ENCODE measurements around the gene PHKA1. TPM values are rescaled to one million over a fixed set of nuclear protein-coding genes. Genes with fewer than 3 reads are reported as not detected.
"Not testable (repeated sequence)": the region's sequence is repeated elsewhere in the genome, so short reads cannot be mapped to it uniquely, and the experiment has no call there.

Gene PHKA1
- polyA plus RNA-seq = 1 to 10 TPM; 2.3 to 5.2 (median 2.8) TPM

GRCh38 chrX:72713599-72714477 lies at the start of gene PHKA1:
Gene PHKA1 (minus strand): TSS chrX:72714306. CDS start chrX:72713880, 426 bp downstream.
- not testable (repeated sequence) for H3K27ac ChIP-seq (ENCODE audit: low read depth, low read length)
- 6 to 31% (median 22%) methylated on average over 29 to 80 of the region's 80 CpGs for WGBS, 3 donors

GRCh38 chrX:72760454-72760853 lies 46.3 kb upstream of the PHKA1 start:
- H3K27ac ChIP-seq (ENCODE audit: low read depth, low read length) = not testable (repeated sequence)
- no CpG with 5 or more reads among the region's 9 CpGs for WGBS, 3 donors

- WGBS, 3 donors = no CpG with 5 or more reads among the region's 3 CpGs
- not testable (repeated sequence) for H3K27ac ChIP-seq (ENCODE audit: low read depth, low read length)
Observed at GRCh38 chrX:72748545-72748944, 34.4 kb upstream of the PHKA1 start.

GRCh38 chrX:72745546-72745945 lies 31.4 kb upstream of the PHKA1 start:
- no CpG with 5 or more reads among the region's 7 CpGs for WGBS, 3 donors
- not testable (repeated sequence) for H3K27ac ChIP-seq (ENCODE audit: low read depth, low read length)

GRCh38 chrX:72735561-72735960 lies 21.5 kb upstream of the PHKA1 start:
- 56 to 100% (median 77%) methylated on average over 1 of the region's 1 CpG for WGBS, 3 donors

GRCh38 chrX:72733636-72734035 lies 19.5 kb upstream of the PHKA1 start:
- not testable (repeated sequence) for H3K27ac ChIP-seq (ENCODE audit: low read depth, low read length)
- WGBS, 3 donors = 39 to 63% (median 63%) methylated on average over 8 of the region's 8 CpGs

More at GRCh38 chrX:72735561-72735960, 21.5 kb upstream of the PHKA1 start:
- H3K27ac ChIP-seq (ENCODE audit: low read depth, low read length) = no peak overlapping the region

- WGBS, 3 donors = 84 to 87% (median 86%) methylated on average over 7 of the region's 7 CpGs
- H3K27ac ChIP-seq (ENCODE audit: low read depth, low read length) = no peak overlapping the region
Observed at GRCh38 chrX:72727846-72728245, 13.7 kb upstream of the PHKA1 start.

GRCh38 chrX:72716766-72717165 lies 2.7 kb upstream of the PHKA1 start:
- no peak overlapping the region for H3K27ac ChIP-seq (ENCODE audit: low read depth, low read length)
- WGBS, 3 donors = 49 to 72% (median 71%) methylated on average over 5 of the region's 5 CpGs

- 79 to 88% (median 87%) methylated on average over 12 of the region's 12 CpGs for WGBS, 3 donors
- H3K27ac ChIP-seq (ENCODE audit: low read depth, low read length) = no peak overlapping the region
Observed at GRCh38 chrX:72715546-72715945, 1.4 kb upstream of the PHKA1 start.

- 1 to 34% (median 3%) methylated on average over 10 to 13 of the region's 13 CpGs for WGBS, 3 donors
Observed at GRCh38 chrX:72714478-72714916, 391 bp upstream of the PHKA1 start.

GRCh38 chrX:72713130-72713529 lies 976 bp downstream of the PHKA1 start:
- 31 to 51% (median 51%) methylated on average over 3 of the region's 3 CpGs for WGBS, 3 donors
- H3K27ac ChIP-seq (ENCODE audit: low read depth, low read length) = no peak overlapping the region

More at GRCh38 chrX:72714478-72714916, 391 bp upstream of the PHKA1 start:
- no peak overlapping the region for H3K27ac ChIP-seq (ENCODE audit: low read depth, low read length)

- WGBS, 3 donors = 22 to 77% (median 46%) methylated on average over 2 of the region's 2 CpGs
Observed at GRCh38 chrX:72712094-72712755, 1.9 kb downstream of the PHKA1 start.

GRCh38 chrX:72705814-72706213 lies 8.3 kb downstream of the PHKA1 start:
- 52 to 92% (median 68%) methylated on average over 1 of the region's 1 CpG for WGBS, 3 donors
- H3K27ac ChIP-seq (ENCODE audit: low read depth, low read length) = no peak overlapping the region

More at GRCh38 chrX:72712094-72712755, 1.9 kb downstream of the PHKA1 start:
- no peak overlapping the region for H3K27ac ChIP-seq (ENCODE audit: low read depth, low read length)

GRCh38 chrX:72705111-72705510 lies 9.0 kb downstream of the PHKA1 start:
- H3K27ac ChIP-seq (ENCODE audit: low read depth, low read length) = no peak overlapping the region

- WGBS, 3 donors = 66 to 91% (median 91%) methylated on average over 2 of the region's 2 CpGs
- H3K27ac ChIP-seq (ENCODE audit: low read depth, low read length) = no peak overlapping the region
Observed at GRCh38 chrX:72694170-72694569, 19.9 kb downstream of the PHKA1 start.

GRCh38 chrX:72693477-72693876 lies 20.6 kb downstream of the PHKA1 start:
- WGBS, 3 donors = 50 to 100% (median 90%) methylated on average over 1 of the region's 1 CpG
- H3K27ac ChIP-seq (ENCODE audit: low read depth, low read length) = no peak overlapping the region

- H3K27ac ChIP-seq (ENCODE audit: low read depth, low read length) = no peak overlapping the region
- WGBS, 3 donors = 62 to 94% (median 89%) methylated on average over 1 of the region's 1 CpG
Observed at GRCh38 chrX:72687396-72687795, 26.7 kb downstream of the PHKA1 start.

GRCh38 chrX:72685810-72686456 lies 28.2 kb downstream of the PHKA1 start:
- no peak overlapping the region for H3K27ac ChIP-seq (ENCODE audit: low read depth, low read length)
- WGBS, 3 donors = 55 to 74% (median 74%) methylated on average over 4 of the region's 4 CpGs

- H3K27ac ChIP-seq (ENCODE audit: low read depth, low read length) = no peak overlapping the region
- WGBS, 3 donors = 35 to 58% (median 42%) methylated on average over 1 of the region's 1 CpG
Observed at GRCh38 chrX:72685018-72685417, 29.1 kb downstream of the PHKA1 start.

All from adipose tissue (tissue), 3 donors.